Astrocyte (in vitro differentiated cells and primary cell): ENCODE measurements around the gene MYOF. TPM values are rescaled to one million over a fixed set of nuclear protein-coding genes. Genes with fewer than 3 reads are reported as not detected.
A peak's percentile ranks its signal among the peaks of the same experiment; 100 is the strongest.

Experiments used
- DNase-seq: peaks from one replicate; pipeline ENCODE4 v3.0.0-alpha.2; 2010; ENCODE audit warnings: low read depth
- FAIRE-seq: peaks from 2 replicates; lab custom pipeline; 2011; peaks lifted over from hg19 to GRCh38; lab: Jason Lieb, UNC
- H2AFZ ChIP-seq: 2 replicates; pipeline ENCODE4 v1.6.0; 2012; ENCODE audit warnings: low read depth, low read length, inconsistent platforms
- H3K27ac ChIP-seq: 2 replicates; pipeline ENCODE4 v1.5.1; 2011; ENCODE audit warnings: low read depth, low read length, inconsistent platforms
- H3K27me3 ChIP-seq: 2 replicates; pipeline ENCODE4 v1.6.0; 2011; ENCODE audit warnings: low read length, inconsistent platforms; ENCODE audit not compliant: insufficient read depth
- H3K36me3 ChIP-seq: 2 replicates; pipeline ENCODE4 v1.5.1; 2011; ENCODE audit warnings: low read length, inconsistent platforms; ENCODE audit not compliant: insufficient read depth
- H3K4me1 ChIP-seq: 2 replicates; pipeline ENCODE4 v1.5.1; 2011; ENCODE audit warnings: low read length, inconsistent platforms; ENCODE audit not compliant: insufficient read depth
- H3K4me2 ChIP-seq: 2 replicates; pipeline ENCODE4 v1.6.0; 2012; ENCODE audit warnings: low read length, inconsistent platforms
- H3K4me3 ChIP-seq: 2 replicates; pipeline ENCODE4 v1.5.1; 2011; ENCODE audit warnings: low read depth, mild to moderate bottlenecking, low read length, inconsistent platforms; ENCODE audit not compliant: insufficient read depth
- H3K79me2 ChIP-seq: 2 replicates; pipeline ENCODE4 v1.6.0; 2012; ENCODE audit warnings: mild to moderate bottlenecking, low read length, inconsistent platforms; ENCODE audit not compliant: insufficient read depth
- H3K9ac ChIP-seq: 2 replicates; pipeline ENCODE4 v1.6.0; 2012; ENCODE audit warnings: mild to moderate bottlenecking, low read length, inconsistent platforms
- H3K9me3 ChIP-seq: 2 replicates; pipeline ENCODE4 v1.5.1; 2012; ENCODE audit warnings: low read depth, mild to moderate bottlenecking, low read length, inconsistent platforms; ENCODE audit not compliant: insufficient read depth
- H4K20me1 ChIP-seq: 2 replicates; pipeline ENCODE4 v1.6.0; 2012; ENCODE audit warnings: low read length, inconsistent platforms; ENCODE audit not compliant: insufficient read depth
- H3K27ac Mint-ChIP-seq: one replicate; pipeline ENCODE4 v1.8.0; 2021; ENCODE audit warnings: mild to moderate bottlenecking, mixed read lengths; ENCODE audit not compliant: unreplicated experiment
- H3K27me3 Mint-ChIP-seq: one replicate; pipeline ENCODE4 v1.8.0; 2021; ENCODE audit warnings: low read depth, mixed read lengths; ENCODE audit not compliant: unreplicated experiment
- H3K36me3 Mint-ChIP-seq: one replicate; pipeline ENCODE4 v1.8.0; 2021; ENCODE audit warnings: low read depth, mixed read lengths; ENCODE audit not compliant: unreplicated experiment
- H3K4me1 Mint-ChIP-seq: one replicate; pipeline ENCODE4 v1.8.0; 2021; ENCODE audit warnings: low read depth, mixed read lengths; ENCODE audit not compliant: unreplicated experiment
- H3K4me3 Mint-ChIP-seq: one replicate; pipeline ENCODE4 v1.8.0; 2021; ENCODE audit warnings: mild to moderate bottlenecking, moderate library complexity, mixed read lengths; ENCODE audit not compliant: unreplicated experiment
- H3K9me3 Mint-ChIP-seq: one replicate; pipeline ENCODE4 v1.8.0; 2021; ENCODE audit warnings: mild to moderate bottlenecking, mixed read lengths; ENCODE audit not compliant: unreplicated experiment
- CTCF ChIP-seq: IDR thresholded peaks from 2 replicates; pipeline ENCODE4 v1.5.1; 2011; ENCODE audit warnings: low read depth, mild to moderate bottlenecking, inconsistent platforms, low read length, moderate library complexity; ENCODE audit not compliant: insufficient read depth
- EZH2 ChIP-seq: IDR thresholded peaks from 2 replicates; pipeline ENCODE4 v1.6.1; 2012; ENCODE audit warnings: mild to moderate bottlenecking, low read length, inconsistent platforms; ENCODE audit not compliant: insufficient read depth
- total RNA-seq: library from RNA; stranded (reverse); gene quantifications from 2 replicates; pipeline ENCODE4 v1.2.1, GENCODE V29; 2021

Gene MYOF
- total RNA-seq, 1 donor from 2014 or later: 306 TPM

GRCh38 chr10:93313798-93314197 is 168.3 kb downstream of the MYOF start:
- no peak overlapping the region for H3K27ac Mint-ChIP-seq
- H3K79me2 ChIP-seq: no peaks in the 10 kb centered on the region
- no peak overlapping the region for H3K4me3 Mint-ChIP-seq
- no peak overlapping the region for H3K4me2 ChIP-seq
- no peaks in the 10 kb centered on the region for H3K9me3 Mint-ChIP-seq
- H3K27me3 ChIP-seq: no peaks in the 10 kb centered on the region
- H2AFZ ChIP-seq: no peak overlapping the region
- DNase-seq (no peak), FAIRE-seq (no peak)
- peaks cover 48% of the 10 kb centered on the region for H3K36me3 Mint-ChIP-seq
- no peaks in the 10 kb centered on the region for H3K27me3 Mint-ChIP-seq
- H3K4me1 Mint-ChIP-seq: peaks cover 27% of the 10 kb centered on the region
- no peak for TF ChIP-seq EZH2
- TF ChIP-seq CTCF: no peak
- H4K20me1 ChIP-seq: peaks cover 32% of the 10 kb centered on the region
- no peak overlapping the region for H3K27ac ChIP-seq
- no peaks in the 10 kb centered on the region for H3K9me3 ChIP-seq
- H3K9ac ChIP-seq: no peak overlapping the region
- H3K4me3 ChIP-seq: no peak overlapping the region
- H3K4me1 ChIP-seq: peaks cover 20% of the 10 kb centered on the region
- H3K36me3 ChIP-seq: peaks cover 73% of the 10 kb centered on the region

GRCh38 chr10:93309062-93309461 is 173.1 kb downstream of the MYOF start:
- H3K27ac ChIP-seq: peak overlapping the region; percentile 42
- TF ChIP-seq EZH2: no peak
- TF ChIP-seq CTCF: no peak
- DNase-seq (peak; percentile 51), FAIRE-seq (no peak)
- Mint-ChIP-seq H3K4me1 (peaks cover 4% of the 10 kb centered on the region), H3K36me3 (peaks cover 43% of the 10 kb centered on the region), H3K27me3 (no peaks in the 10 kb centered on the region), H3K4me3 (no peak overlapping the region), H3K27ac (no peak overlapping the region), H3K9me3 (no peaks in the 10 kb centered on the region)
- H3K4me1 ChIP-seq: peaks cover 11% of the 10 kb centered on the region
- H3K27me3 ChIP-seq: no peaks in the 10 kb centered on the region
- no peaks in the 10 kb centered on the region for H3K79me2 ChIP-seq
- peaks cover 16% of the 10 kb centered on the region for H4K20me1 ChIP-seq
- no peak overlapping the region for H3K4me2 ChIP-seq
- peaks cover 64% of the 10 kb centered on the region for H3K36me3 ChIP-seq
- no peak overlapping the region for H3K4me3 ChIP-seq
- no peak overlapping the region for H2AFZ ChIP-seq
- H3K9ac ChIP-seq: peak overlapping the region; percentile 31
- no peaks in the 10 kb centered on the region for H3K9me3 ChIP-seq

GRCh38 chr10:93305122-93305521 is 177.0 kb downstream of the MYOF start:
- no peak overlapping the region for H3K9ac ChIP-seq
- H3K4me1 ChIP-seq: peaks cover 14% of the 10 kb centered on the region
- Mint-ChIP-seq H3K27ac (no peak overlapping the region), H3K4me1 (no peaks in the 10 kb centered on the region), H3K27me3 (no peaks in the 10 kb centered on the region), H3K9me3 (no peaks in the 10 kb centered on the region), H3K36me3 (peaks cover 20% of the 10 kb centered on the region), H3K4me3 (no peak overlapping the region)
- H3K27ac ChIP-seq: no peak overlapping the region
- no peaks in the 10 kb centered on the region for H3K79me2 ChIP-seq
- no peak overlapping the region for H3K4me3 ChIP-seq
- H4K20me1 ChIP-seq: peaks cover 8% of the 10 kb centered on the region
- H3K9me3 ChIP-seq: no peaks in the 10 kb centered on the region
- no peak for DNase-seq
- no peak overlapping the region for H3K4me2 ChIP-seq
- FAIRE-seq: no peak
- peaks cover 37% of the 10 kb centered on the region for H3K36me3 ChIP-seq
- TF ChIP-seq EZH2 (no peak), CTCF (no peak)
- H3K27me3 ChIP-seq: no peaks in the 10 kb centered on the region
- no peak overlapping the region for H2AFZ ChIP-seq
